DMS79 treated with DMSO at 0.1 percent for 48 hours (cell line): ENCODE results near the gene MAPK1IP1L.
A peak's percentile ranks its signal among the peaks of the same experiment; 100 is the strongest.
"Not testable (repeated sequence)": the region's sequence is repeated elsewhere in the genome, so short reads cannot be mapped to it uniquely, and the experiment has no call there.

ENCODE experiments used
- DNase-seq: peaks from one replicate; lab custom pipeline; 2025; lab: John Stamatoyannopoulos, UW

The MAPK1IP1L gene

DNA sequence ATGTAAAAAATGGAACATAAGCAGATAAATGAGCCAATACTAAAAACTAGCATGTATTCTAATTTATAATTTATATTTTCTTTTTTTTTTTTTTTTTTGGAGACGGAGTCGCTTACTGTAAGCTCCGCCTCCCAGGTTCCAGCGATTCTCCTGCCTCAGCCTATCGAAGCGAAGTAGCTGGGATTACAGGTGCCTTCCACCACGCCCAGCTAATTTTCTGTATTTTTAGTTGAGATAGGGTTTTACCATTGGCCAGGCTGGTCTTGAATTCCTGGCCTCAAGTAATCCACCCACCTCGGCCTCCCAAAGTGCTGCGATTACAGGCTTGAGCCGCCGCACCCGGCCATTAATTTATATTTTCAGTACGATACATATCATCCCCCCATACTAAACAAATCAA lies 2.7 kb downstream of the MAPK1IP1L start:
- DNase-seq = no peak

DNA sequence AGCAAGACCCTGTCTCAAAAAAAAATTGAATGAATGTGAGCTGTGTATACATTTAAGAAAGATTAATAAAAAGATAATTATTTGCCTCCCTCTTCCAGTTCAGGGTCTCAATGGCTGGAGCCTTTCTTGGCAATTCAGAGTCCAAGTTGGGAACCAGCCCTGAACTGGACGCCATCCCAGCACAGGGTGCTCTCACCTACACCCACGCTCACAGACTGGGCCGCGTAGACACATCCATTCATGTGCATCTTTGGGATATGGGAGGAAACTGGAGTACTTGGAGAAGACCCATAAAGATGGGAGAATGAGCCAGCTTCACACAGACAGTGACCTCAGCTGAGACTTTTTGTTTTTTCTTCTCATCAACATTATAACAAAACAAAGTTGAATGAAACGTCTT lies 6.5 kb downstream of the MAPK1IP1L start:
- no peak for DNase-seq

GRCh38 chr14:55059333-55059732 lies 7.9 kb downstream of the MAPK1IP1L start:
- DNase-seq = no peak

DNA sequence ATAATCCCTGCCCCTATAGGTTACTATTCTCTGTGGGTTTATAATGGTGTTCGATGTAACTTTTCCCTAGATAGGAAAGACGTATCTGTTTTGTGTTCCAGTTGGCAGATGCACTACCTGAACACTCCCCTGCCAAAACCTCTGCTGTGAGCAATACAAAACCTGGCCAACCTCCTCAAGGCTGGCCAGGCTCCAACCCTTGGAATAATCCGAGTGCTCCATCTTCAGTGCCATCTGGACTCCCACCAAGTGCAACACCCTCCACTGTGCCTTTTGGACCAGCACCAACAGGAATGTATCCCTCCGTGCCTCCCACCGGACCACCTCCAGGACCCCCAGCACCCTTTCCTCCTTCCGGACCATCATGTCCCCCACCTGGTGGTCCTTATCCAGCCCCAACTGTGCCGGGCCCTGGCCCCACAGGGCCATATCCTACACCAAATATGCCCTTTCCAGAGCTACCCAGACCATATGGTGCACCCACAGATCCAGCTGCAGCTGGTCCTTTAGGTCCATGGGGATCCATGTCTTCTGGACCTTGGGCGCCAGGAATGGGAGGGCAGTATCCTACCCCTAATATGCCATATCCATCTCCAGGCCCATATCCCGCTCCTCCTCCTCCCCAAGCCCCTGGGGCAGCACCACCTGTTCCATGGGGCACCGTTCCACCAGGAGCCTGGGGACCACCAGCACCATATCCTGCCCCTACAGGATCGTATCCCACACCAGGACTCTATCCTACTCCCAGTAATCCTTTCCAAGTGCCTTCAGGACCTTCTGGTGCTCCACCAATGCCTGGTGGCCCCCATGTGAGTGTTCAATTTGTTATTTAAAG lies 11.3 kb downstream of the MAPK1IP1L start:
- no peak for DNase-seq

- not testable (repeated sequence) for DNase-seq
Observed at GRCh38 chr14:55064896-55065295, 13.4 kb downstream of the MAPK1IP1L start.

GRCh38 chr14:55065411-55065810 lies 14.0 kb downstream of the MAPK1IP1L start:
- DNase-seq = no peak

GRCh38 chr14:55066223-55066622 lies 14.8 kb downstream of the MAPK1IP1L start:
- DNase-seq = no peak

GRCh38 chr14:55070981-55071411 lies 19.5 kb downstream of the MAPK1IP1L start:
- no peak for DNase-seq

DNA sequence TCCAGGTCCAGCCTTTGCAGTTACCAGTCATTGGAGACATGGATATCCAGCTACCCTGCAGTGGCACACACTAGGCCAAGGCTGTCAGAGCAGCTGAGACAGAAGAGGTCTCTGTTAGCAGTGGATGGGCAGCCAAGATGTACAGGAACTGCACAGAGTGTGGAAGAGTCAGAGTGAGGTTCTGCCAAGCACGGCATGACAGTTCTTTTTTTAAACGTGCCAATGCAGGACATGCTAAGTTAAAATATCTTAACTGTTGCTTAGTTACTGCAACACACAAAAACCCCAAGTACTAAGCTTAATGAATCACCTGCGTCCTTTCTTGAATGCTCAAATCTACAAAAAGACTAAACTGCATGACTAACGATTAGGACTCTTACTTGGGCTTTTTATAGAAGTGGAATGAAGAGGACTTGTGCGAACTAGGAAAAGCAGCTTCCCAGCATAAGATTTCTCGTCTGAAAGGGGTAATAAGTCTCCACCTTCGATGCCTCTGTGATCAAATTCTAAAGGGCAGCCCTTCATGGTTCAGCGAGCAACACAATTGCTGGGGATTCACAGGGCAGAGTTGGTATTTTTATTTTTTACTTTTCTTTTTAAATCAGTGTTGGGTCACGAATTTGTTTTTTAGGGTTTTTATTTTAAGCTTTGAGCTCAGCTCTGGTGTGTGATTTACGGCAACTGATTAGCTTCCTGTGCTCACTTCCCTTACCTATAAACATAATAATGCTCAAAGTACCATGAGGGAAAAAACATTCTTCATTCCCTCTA lies 20.6 kb downstream of the MAPK1IP1L start:
- DNase-seq = peak; percentile 75

GRCh38 chr14:55073856-55074255 lies 22.4 kb downstream of the MAPK1IP1L start:
- DNase-seq = peak; percentile 43

DNA sequence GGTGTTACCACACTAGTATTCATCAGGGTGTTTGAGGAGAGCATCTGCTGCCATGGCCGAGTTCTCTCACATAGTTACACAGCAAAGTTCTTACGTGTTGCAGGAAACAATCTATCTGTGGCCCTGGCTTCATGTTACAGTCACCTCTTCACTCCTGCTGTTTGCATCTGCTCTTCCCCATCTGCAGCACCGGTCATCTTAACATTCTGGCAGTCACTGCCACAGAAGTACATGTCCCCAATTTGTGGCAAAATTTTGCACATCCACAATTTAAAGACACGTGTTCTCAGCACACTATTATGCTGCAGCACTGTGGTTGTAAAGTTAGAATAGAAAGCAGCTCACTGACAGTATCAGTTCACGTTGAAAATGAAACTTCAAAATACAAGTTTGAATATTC lies 23.2 kb downstream of the MAPK1IP1L start:
- peak; percentile 51 for DNase-seq

DNA sequence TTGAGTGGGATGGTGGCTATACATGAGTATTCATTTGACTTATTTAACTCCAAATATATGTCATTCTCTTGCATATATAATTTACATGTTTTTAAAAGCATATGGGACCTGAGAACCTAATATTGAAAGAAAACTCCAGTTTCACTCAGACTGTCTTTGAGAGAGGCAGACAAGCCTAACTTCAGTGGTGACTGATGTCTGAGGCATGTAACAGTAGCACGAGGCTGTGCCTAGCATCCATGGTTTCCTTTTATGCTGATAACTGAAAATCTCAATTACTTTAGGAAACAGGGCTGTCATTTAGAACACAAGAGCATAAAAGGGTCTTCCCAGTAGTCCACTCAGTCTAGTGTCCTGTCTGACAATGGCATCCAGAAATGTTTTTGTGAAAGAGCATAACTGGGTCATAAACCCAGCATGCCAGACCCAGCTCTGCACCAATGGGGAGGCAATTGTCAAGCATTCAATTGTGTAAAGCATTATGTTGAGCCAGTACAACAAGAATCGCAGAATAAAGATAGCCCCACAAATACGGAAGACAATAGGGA lies 24.3 kb downstream of the MAPK1IP1L start:
- DNase-seq = no peak

DNA sequence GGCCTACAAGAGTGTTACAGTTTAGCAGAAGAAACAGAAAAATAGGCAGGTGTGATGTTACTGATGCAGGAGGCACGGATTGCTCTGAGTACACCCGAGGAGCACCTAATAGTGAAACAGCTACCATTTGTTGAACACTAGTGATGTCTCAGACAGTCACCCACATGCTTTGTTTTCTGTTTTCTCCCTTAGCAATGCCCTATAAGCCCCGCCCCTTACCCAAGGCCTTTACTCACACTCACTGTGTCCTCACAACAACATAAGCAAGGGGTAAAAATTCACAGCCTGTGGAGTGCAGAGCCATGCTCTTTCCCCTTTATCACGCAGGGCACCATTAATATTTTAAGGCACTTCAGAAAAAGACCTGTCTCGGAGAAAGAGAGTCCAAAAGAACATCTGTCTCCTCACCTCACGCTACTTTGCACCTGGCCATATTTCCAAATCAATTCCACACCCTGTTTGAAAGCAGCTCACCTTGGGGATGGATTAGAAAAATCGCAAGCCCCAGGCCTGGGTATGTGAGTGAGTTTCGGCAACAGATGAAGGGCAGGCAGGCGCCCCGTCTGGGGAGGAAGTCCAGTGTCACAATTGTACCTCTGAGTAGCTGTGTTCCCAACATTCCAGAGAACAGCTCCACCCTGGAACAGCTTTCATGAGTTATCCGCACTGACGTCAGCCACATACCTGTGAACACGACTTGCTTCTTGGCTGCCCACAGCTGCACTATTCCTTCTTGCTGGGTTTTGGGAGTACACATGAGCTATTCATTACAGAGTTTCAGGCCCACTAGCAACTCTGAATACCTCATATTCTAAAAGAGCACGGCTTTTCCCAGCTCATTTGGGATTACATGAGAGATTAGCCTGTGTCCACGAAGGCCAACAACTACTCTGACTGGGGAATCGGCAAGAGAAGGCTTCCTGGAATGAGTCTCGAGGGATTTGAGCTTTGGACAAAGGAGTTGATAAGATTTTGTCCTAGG lies 26.0 kb downstream of the MAPK1IP1L start:
- no peak for DNase-seq

DNA sequence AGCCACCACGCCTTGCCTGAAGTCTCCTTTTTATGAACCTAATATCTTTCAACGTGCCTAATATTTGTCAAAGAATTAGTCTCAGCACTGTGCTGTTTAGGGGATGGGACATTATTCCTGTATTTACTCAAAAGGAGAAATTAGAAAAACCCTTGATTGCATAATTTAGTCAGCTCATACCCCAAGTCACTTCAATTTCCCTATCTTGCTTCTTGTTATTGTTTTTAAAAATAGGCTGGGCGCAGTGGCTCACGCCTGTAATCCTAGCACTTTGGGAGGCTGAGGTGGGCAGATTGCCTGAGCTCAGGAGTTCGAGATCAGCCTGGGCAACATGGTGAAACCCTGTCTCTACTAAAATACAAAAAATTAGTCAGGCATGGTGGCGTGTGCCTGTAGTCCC lies 28.5 kb downstream of the MAPK1IP1L start:
- not testable (repeated sequence) for DNase-seq

- DNase-seq = no peak
Observed at GRCh38 chr14:55084401-55085059, 33.1 kb downstream of the MAPK1IP1L start.

GRCh38 chr14:55085060-55085660 lies 33.7 kb downstream of the MAPK1IP1L start:
- no peak for DNase-seq

GRCh38 chr14:55086938-55087337 lies 35.5 kb downstream of the MAPK1IP1L start:
- no peak for DNase-seq

DNA sequence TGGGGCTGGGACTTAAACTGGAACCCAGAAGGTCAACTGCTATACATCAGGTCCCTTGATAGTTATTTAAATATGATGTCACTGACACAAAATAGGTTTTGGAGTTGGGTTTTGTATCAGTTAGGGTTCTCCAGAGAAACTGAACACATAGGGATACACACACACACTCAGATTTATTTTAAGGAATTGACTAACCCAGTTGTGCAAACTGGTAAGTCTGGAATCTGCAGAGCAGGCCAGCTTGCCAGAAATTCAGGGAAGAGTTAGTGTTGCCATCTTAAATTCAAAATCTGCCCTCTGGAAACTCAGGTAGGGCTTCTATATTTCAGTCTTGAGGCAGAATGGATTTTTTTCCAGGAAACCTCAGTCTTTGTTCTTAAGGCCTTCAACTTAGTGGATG lies 36.9 kb downstream of the MAPK1IP1L start:
- no peak for DNase-seq

DNA sequence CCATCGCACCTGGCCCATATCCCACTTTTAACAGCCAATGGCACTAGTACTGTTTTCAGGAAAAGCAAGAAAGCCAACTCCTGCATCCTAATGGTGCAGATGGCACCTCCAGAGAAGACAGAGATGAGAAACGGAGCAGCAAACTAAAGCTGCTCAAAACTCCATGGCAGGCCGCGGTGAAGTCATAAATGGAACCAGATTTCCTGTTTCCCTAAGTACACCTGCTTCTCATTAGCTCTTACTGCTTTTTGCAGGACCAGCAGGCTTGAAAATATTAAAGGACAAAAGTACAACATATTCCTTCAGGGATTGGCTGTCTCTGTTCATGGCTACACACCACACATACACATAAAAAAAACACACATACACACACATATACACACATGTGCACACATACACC lies 40.9 kb downstream of the MAPK1IP1L start:
- no peak for DNase-seq

- peak; percentile 99 for DNase-seq
Observed at GRCh38 chr14:55094292-55095157, 43.1 kb downstream of the MAPK1IP1L start.
